B cell (primary cell): ENCODE data around the gene CCNE1.

Experiments used
- CTCF ChIP-seq: fragments of 200-600 bp; IDR thresholded peaks from one replicate; pipeline ENCODE4 v1.8.0; 2022; ENCODE audit warnings: antibody characterized with exemption, mild to moderate bottlenecking
- EZH2 ChIP-seq: IDR thresholded peaks from 2 replicates; pipeline ENCODE4 v1.6.1; 2012; ENCODE audit warnings: borderline replicate concordance, low read depth, mild to moderate bottlenecking, moderate library complexity, low read length; ENCODE audit not compliant: insufficient read depth, poor library complexity, severe bottlenecking

GRCh38 chr19:29806098-29806866 lies 5.5 kb upstream of the CCNE1 start:
- TF ChIP-seq EZH2 (no peak), CTCF (no peak)
